ENCODE measurements around the gene CETP.

GRCh38 chr16:57032346-57032745 lies 70.6 kb downstream of the CETP start:
- TF ChIP-seq ZNF274 (IDR thresholded peaks at IDR 0.05; ENCODE audit: low read depth, low read length), result no peak
- TF ChIP-seq YY1 (IDR thresholded peaks at IDR 0.05; ENCODE audit: insufficient read depth, insufficient read length), result no peak

All from NT2/D1 (cell line).